GM18951 (cell line): Measurements from ENCODE around the gene COL7A1.

Experiments used
- POLR2A ChIP-seq: IDR thresholded peaks from 4 replicates; pipeline ENCODE4 v1.6.1; 2011; ENCODE audit warnings: mild to moderate bottlenecking; ENCODE audit not compliant: insufficient read length, insufficient read depth; ENCODE audit errors: extremely low read depth
- in situ Hi-C: fragments of 300-500 bp; cut with MboI; formaldehyde crosslinking; loops from one replicate; pipeline ENCODE4 v1.12.0; 2022; ENCODE audit warnings: low sequenced_read_pairs, mixed read lengths, inconsistent platforms; ENCODE audit not compliant: unreplicated experiment

The COL7A1 gene

GRCh38 chr3:48569400-48569799 lies 25.7 kb downstream of the COL7A1 start:
- no peak for TF ChIP-seq POLR2A
- in situ Hi-C loops = no loop called here

GRCh38 chr3:48568476-48568875 lies 26.7 kb downstream of the COL7A1 start:
- TF ChIP-seq POLR2A = no peak
- in situ Hi-C loops = no loop called here

- in situ Hi-C loops = no loop called here
- TF ChIP-seq POLR2A = no peak
Observed at GRCh38 chr3:48567500-48567899, 27.6 kb downstream of the COL7A1 start.

GRCh38 chr3:48567090-48567489 lies 28.0 kb downstream of the COL7A1 start:
- in situ Hi-C loops = no loop called here
- no peak for TF ChIP-seq POLR2A

GRCh38 chr3:48566401-48566760 lies 28.7 kb downstream of the COL7A1 start:
- in situ Hi-C loops = no loop called here
- TF ChIP-seq POLR2A = no peak

- in situ Hi-C loops = no loop called here
- TF ChIP-seq POLR2A = no peak
Observed at GRCh38 chr3:48565591-48566400, 29.3 kb downstream of the COL7A1 start.

GRCh38 chr3:48565186-48565585 lies 29.9 kb downstream of the COL7A1 start:
- TF ChIP-seq POLR2A = no peak
- in situ Hi-C loops = no loop called here

GRCh38 chr3:48564667-48565066 lies 30.5 kb downstream of the COL7A1 start:
- in situ Hi-C loops = no loop called here
- no peak for TF ChIP-seq POLR2A

- in situ Hi-C loops = no loop called here
- TF ChIP-seq POLR2A = no peak
Observed at GRCh38 chr3:48564022-48564421, 31.1 kb downstream of the COL7A1 start.

- TF ChIP-seq POLR2A = no peak
- in situ Hi-C loops = no loop called here
Observed at GRCh38 chr3:48563382-48563918, 31.7 kb downstream of the COL7A1 start, which contains the start of gene UCN2. Gene UCN2, minus strand, starts transcription at chr3:48563781. Its CDS starts 657 bp downstream, at chr3:48563124.

- in situ Hi-C loops = no loop called here
- TF ChIP-seq POLR2A = no peak
Observed at GRCh38 chr3:48562367-48563095, 32.6 kb downstream of the COL7A1 start.

GRCh38 chr3:48561045-48561736 lies 33.9 kb downstream of the COL7A1 start:
- TF ChIP-seq POLR2A = no peak
- in situ Hi-C loops = no loop called here

GRCh38 chr3:48560648-48561018 lies 34.5 kb downstream of the COL7A1 start:
- TF ChIP-seq POLR2A = no peak
- in situ Hi-C loops = no loop called here
